Natural killer cell (primary cell): ENCODE results near the gene RPAP3. TPM values are rescaled to one million over a fixed set of nuclear protein-coding genes. Genes with fewer than 3 reads are reported as not detected.

Experiments used
- ATAC-seq, 3 donors: fragments of 150-1000 bp in 2 of 3; fragments of 200-7000 bp in 1 of 3; cut with Tn5 transposase; 1 replicate in 1 of 3; 2 replicates in 2 of 3; pipeline ENCODE4 v1.10.0; 2021; ENCODE audit warnings: mild to moderate bottlenecking in 2 of 3, moderate library complexity in 2 of 3
- DNase-seq, 2 donors: peaks; one replicate each; pipeline versions ENCODE4 v3.0.0 to v3.0.0-alpha.2; 2013 to 2021; ENCODE audit warnings: mixed read lengths in 1 of 2
- H3K27ac ChIP-seq: one replicate; pipeline ENCODE4 v1.5.1; 2013; ENCODE audit warnings: mild to moderate bottlenecking, low read length
- H3K27me3 ChIP-seq: one replicate; pipeline ENCODE4 v1.6.1; 2013; ENCODE audit warnings: low read length; ENCODE audit not compliant: control insufficient read depth, insufficient read depth
- H3K36me3 ChIP-seq: one replicate; pipeline ENCODE4 v1.6.1; 2013; ENCODE audit warnings: low read length; ENCODE audit not compliant: control insufficient read depth, insufficient read depth
- H3K4me1 ChIP-seq: one replicate; pipeline ENCODE4 v1.6.1; 2013; ENCODE audit warnings: low read length; ENCODE audit not compliant: control insufficient read depth, insufficient read depth
- H3K4me3 ChIP-seq: one replicate; pipeline ENCODE4 v1.5.1; 2013; ENCODE audit warnings: low read length
- H3K9me3 ChIP-seq: one replicate; pipeline ENCODE4 v1.6.1; 2013; ENCODE audit warnings: low read length; ENCODE audit not compliant: control insufficient read depth, insufficient read depth
- H3K27ac Mint-ChIP-seq, 2 donors: one replicate each; pipeline ENCODE4 v1.8.0; 2022; ENCODE audit warnings: mild to moderate bottlenecking in 2 of 2, mixed read lengths in 2 of 2, moderate library complexity in 1 of 2
- H3K27me3 Mint-ChIP-seq, 2 donors: one replicate each; pipeline ENCODE4 v1.8.0; 2022; ENCODE audit warnings: low read depth in 2 of 2, mixed read lengths in 2 of 2
- H3K36me3 Mint-ChIP-seq: one replicate; pipeline ENCODE4 v1.8.0; 2022; ENCODE audit warnings: mixed read lengths
- H3K4me1 Mint-ChIP-seq, 2 donors: one replicate each; pipeline ENCODE4 v1.8.0; 2022; ENCODE audit warnings: mixed read lengths in 2 of 2
- H3K4me3 Mint-ChIP-seq: one replicate; pipeline ENCODE4 v1.8.0; 2022; ENCODE audit warnings: mild to moderate bottlenecking, moderate library complexity, mixed read lengths
- H3K9me3 Mint-ChIP-seq, 2 donors: one replicate each; pipeline ENCODE4 v1.8.0; 2022; ENCODE audit warnings: mixed read lengths in 2 of 2
- WGBS: methylation state at CpG from one replicate; pipeline ENCODE4 v1.1.7; 2013; ENCODE audit warnings: missing lambda C conversion rate; ENCODE audit not compliant: insufficient coverage; 5-methylcytosine and 5-hydroxymethylcytosine counted together
- intact Hi-C: fragments of 100-400 bp; cut with micrococcal nuclease; formaldehyde crosslinking; loops from one replicate; pipeline ENCODE4 v1.14.2; 2022
- total RNA-seq, 4 donors: library from RNA; stranded (reverse); fragments of 120-200 nt in 1 of 4; gene quantifications; one replicate each; pipeline versions ENCODE4 v1.2.3 to v1.2.4, GENCODE V29; 2013 to 2022
- TF ChIP-seq, protein P1 (sequence below): fragments of 200-600 bp; IDR thresholded peaks from one replicate; pipeline ENCODE4 v1.8.0; 2022; ENCODE audit warnings: antibody characterized with exemption

Gene RPAP3
- total RNA-seq, 3 donors from 2014 or later (not counting 1 experiment from before 2014, with no cell fraction given) = 22.8 to 35.8 (median 24.8) TPM

GRCh38 chr12:47722941-47723631 lies 17.3 kb upstream of the RPAP3 start:
- Histone ChIP-seq H3K36me3 (no peaks in the 10 kb centered on the region), H3K4me1 (peaks cover 27% of the 10 kb centered on the region), H3K27me3 (peaks cover 4% of the 10 kb centered on the region), H3K4me3 (no peak overlapping the region), H3K27ac (no peak overlapping the region), H3K9me3 (no peaks in the 10 kb centered on the region)
- WGBS = 97% methylated on average over 5 of the region's 5 CpGs
- peak overlapping the region in 1 of 2 donors; percentile 81 for H3K27ac Mint-ChIP-seq
- H3K27me3 Mint-ChIP-seq = peaks cover 9 to 18% of the 10 kb centered on the region in 2 donors
- no peaks in the 10 kb centered on the region for H3K9me3 Mint-ChIP-seq
- no peak for DNase-seq
- peaks cover 37% of the 10 kb centered on the region in 2 donors for H3K4me1 Mint-ChIP-seq
- TF ChIP-seq, protein P1, sequence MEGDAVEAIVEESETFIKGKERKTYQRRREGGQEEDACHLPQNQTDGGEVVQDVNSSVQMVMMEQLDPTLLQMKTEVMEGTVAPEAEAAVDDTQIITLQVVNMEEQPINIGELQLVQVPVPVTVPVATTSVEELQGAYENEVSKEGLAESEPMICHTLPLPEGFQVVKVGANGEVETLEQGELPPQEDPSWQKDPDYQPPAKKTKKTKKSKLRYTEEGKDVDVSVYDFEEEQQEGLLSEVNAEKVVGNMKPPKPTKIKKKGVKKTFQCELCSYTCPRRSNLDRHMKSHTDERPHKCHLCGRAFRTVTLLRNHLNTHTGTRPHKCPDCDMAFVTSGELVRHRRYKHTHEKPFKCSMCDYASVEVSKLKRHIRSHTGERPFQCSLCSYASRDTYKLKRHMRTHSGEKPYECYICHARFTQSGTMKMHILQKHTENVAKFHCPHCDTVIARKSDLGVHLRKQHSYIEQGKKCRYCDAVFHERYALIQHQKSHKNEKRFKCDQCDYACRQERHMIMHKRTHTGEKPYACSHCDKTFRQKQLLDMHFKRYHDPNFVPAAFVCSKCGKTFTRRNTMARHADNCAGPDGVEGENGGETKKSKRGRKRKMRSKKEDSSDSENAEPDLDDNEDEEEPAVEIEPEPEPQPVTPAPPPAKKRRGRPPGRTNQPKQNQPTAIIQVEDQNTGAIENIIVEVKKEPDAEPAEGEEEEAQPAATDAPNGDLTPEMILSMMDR = no peak
- no peak for ATAC-seq
- intact Hi-C loops = no loop called here
- H3K4me3 Mint-ChIP-seq = no peak overlapping the region
- H3K36me3 Mint-ChIP-seq = no peaks in the 10 kb centered on the region

- Mint-ChIP-seq H3K4me1 (peaks cover 37 to 44% of the 10 kb centered on the region in 2 donors), H3K9me3 (no peaks in the 10 kb centered on the region), H3K27ac (peak overlapping the region; percentile 58 to 81), H3K36me3 (no peaks in the 10 kb centered on the region), H3K27me3 (peaks cover 11 to 18% of the 10 kb centered on the region in 2 donors), H3K4me3 (peak overlapping the region; percentile 85)
- DNase-seq = no peak
- Histone ChIP-seq H3K27me3 (peaks cover 4% of the 10 kb centered on the region), H3K4me1 (peaks cover 32% of the 10 kb centered on the region), H3K27ac (no peak overlapping the region), H3K36me3 (no peaks in the 10 kb centered on the region), H3K4me3 (no peak overlapping the region), H3K9me3 (no peaks in the 10 kb centered on the region)
- 95% methylated on average over 7 of the region's 7 CpGs for WGBS
- TF ChIP-seq, protein P1 = no peak
- ATAC-seq = no peak
- intact Hi-C loops = no loop called here
Measured at GRCh38 chr12:47722136-47722834, 16.5 kb upstream of the RPAP3 start.

DNA sequence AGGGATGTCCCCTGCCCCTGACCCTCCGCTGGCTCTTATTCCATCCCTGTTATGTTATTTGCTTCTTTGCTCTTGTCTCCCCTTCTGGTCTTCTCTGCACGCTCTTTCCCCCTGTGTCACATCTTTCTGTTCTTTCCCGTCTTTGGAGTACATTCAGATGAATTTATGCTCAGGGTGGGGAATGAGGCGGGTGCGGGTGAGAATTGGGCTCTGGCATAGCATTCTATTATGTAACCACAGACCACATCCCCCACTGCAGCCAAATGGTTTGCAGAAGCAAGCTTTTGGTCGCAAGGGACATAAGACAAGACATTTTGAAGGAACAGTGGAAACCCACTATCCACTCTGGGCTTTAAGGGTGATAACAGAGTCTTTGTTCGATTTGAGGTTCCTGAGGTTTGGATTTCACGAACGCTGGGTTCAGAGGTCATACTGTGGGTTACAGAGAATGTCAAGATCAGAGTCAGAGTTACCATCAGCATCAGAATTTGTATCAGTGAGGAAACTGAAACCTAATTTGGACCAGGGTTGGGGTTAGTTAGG lies 15.7 kb upstream of the RPAP3 start:
- intact Hi-C loops = no loop called here

More for the DNA sequence above, 15.7 kb upstream of the RPAP3 start:
- Mint-ChIP-seq H3K27ac (peak overlapping the region; percentile 58 to 81), H3K36me3 (no peaks in the 10 kb centered on the region), H3K4me1 (peaks cover 37 to 44% of the 10 kb centered on the region in 2 donors), H3K27me3 (peaks cover 11 to 18% of the 10 kb centered on the region in 2 donors), H3K9me3 (no peaks in the 10 kb centered on the region), H3K4me3 (peak overlapping the region; percentile 85)
- 19% methylated on average over 5 of the region's 9 CpGs for WGBS
- ATAC-seq (peak; percentile 61 to 80 (median 68)), DNase-seq (peak; percentile 45 to 62)
- Histone ChIP-seq H3K27me3 (peaks cover 4% of the 10 kb centered on the region), H3K4me3 (no peak overlapping the region), H3K4me1 (peaks cover 32% of the 10 kb centered on the region), H3K27ac (no peak overlapping the region), H3K9me3 (no peaks in the 10 kb centered on the region), H3K36me3 (no peaks in the 10 kb centered on the region)
- TF ChIP-seq, protein P1 = no peak
